GM19397 (cell line): ENCODE data around the gene MBD5.

Source experiments
- ATAC-seq: cut with Tn5 transposase; IDR thresholded peaks from one replicate; pipeline ENCODE4 v1.9.1; 2021; ENCODE audit warnings: mild to moderate bottlenecking, moderate library complexity; ENCODE audit not compliant: unreplicated experiment

MBD5 gene

DNA sequence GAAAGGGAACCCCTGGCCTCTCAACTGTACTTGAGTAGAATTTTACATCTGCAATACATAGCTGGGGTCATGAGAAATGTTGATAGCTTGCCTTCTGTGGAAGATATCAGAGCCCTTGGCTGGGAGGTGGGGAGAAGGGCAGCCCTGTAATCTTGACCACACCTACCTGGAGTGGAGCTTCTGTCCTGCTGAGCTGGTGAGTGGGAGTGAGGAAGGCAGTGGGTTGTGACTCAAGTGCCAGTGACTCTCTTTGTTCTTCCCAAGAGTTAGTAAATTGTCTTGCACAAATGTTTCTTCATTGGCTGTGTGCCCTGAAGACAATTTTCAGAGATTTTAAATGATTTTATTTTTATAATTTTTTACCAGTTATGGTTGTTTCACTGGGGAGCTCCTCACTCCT lies 277.3 kb downstream of the MBD5 start:
- ATAC-seq: no peak

DNA sequence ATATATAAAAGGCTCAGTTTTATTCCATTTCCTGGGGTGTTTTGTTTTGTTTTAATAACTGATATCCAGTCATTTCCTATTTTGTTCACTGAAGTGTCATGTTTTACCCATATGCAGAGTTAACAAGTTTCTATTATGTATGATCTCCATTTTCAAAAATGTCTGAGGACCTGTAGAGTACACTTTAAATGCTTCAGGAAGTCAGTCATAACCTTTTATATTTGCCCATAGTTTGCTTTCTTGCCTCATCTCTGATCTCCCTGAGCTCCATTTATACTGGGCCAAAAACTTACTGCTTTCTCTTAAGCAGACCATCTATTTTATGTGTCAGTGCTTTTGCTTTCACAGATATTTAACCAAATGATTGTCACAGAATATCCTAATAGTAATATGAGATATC lies 278.7 kb downstream of the MBD5 start:
- ATAC-seq: no peak

DNA sequence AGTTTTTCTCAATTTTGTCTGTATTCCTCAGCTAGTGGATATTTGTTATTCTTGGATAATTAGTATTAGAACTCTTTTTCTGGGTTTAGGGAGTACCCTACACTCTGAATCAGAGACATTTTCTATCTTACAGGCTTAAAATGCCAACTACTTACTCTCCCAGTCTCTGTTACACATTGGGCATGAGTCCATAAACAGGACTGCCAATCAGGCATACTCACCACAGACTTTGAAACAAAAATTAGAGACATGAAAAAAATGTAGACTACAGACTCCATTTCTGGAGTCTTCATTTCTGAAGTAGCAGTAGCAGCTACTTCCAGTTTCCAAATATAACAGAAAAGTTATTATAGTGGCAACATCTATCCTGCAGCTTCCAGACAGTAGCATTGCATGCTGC lies 279.7 kb downstream of the MBD5 start:
- no peak for ATAC-seq

DNA sequence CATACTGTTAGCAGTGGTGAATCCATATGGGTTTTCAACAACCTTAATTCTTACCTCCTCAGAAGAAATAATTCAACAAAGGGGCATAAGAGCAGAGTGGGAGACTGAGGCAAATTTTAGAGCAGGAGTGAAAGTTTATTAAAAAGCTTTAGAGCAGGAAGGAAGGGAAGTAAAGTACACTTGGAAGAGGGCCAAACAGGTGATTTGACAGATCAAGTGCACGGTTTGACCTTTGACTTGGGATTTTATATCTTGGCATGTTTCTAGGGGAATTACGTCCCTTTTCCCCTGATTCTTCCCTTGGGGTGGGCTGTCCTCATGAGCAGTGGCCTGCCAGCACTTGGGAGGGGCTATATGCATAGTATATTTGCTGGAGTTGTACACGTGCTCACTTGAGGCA lies 280.5 kb downstream of the MBD5 start:
- no peak for ATAC-seq

DNA sequence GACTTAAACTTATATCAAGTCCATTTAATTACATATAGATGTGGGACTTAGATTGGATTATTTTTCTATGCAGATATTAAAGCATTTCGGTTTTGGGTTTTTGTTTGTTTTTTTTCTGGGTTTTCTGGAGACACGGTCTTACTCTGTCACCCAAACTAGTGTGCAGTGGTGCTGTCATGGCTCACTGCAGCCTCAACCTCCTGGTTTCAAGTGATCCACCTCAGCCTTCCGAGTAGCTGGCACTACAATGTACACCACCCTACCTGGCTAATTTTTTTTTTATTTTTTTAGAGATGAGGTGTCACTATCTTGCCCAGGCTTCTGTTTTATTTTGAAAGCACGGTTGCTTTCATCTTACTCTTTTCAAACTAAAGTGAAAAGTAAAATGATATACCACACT lies 281.6 kb downstream of the MBD5 start:
- ATAC-seq: no peak

DNA sequence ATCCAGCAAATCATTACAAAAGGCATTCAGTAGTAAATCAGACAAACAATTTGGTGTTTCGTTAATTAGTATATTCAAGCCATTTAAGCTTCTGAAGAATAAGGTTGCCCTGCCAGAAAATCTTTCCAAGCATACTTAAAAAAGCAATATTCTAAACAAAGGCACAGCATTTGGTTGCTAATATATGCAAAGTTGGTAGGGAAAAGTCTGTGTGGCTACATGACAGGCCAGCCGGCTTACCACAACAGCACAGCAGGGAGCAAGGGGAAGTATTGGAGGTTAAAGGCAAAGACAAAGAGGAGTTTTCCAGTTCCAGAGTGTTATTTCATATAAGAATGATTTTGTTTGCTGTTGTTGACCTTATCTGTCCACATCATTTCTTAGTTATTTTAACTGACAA lies 282.3 kb downstream of the MBD5 start:
- no peak for ATAC-seq

DNA sequence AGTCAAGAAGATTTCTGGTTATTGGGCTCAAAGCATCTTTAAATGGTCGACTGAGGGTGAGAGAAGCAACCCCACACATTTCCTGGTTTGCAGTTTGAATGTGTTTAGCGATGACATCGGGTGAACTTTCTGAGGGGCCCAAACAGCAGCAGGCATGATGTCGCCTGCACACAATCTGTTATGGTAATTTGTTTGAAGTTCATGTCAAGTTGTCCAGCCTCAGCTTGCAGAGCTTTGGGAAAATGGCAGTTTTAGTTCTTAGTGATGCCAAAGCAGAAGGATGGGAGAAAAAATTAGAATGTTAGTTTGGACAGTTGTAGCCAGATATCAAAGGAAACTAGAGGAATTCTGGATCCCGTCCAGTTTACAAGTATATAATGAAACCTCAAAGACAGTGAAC lies 284.6 kb downstream of the MBD5 start:
- no peak for ATAC-seq

DNA sequence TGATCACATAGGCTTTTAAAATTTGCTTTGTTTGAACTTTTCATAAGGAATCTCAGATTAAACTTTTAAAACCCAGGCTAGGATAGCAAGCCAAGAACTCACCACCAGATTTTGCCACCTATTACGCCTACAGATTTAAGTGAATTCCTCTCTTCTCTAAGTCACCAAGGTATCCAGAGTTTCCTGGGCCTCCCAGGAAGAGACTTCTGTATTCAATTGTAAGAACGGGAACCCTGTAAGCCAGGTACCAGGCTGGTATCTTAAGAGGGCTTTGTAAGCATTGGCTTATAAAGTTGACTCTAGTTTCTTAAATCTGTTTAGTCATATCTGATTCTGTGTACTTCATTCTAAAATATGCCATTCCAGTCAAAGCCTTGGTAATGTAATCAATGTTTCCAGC lies 285.1 kb downstream of the MBD5 start:
- no peak for ATAC-seq

DNA sequence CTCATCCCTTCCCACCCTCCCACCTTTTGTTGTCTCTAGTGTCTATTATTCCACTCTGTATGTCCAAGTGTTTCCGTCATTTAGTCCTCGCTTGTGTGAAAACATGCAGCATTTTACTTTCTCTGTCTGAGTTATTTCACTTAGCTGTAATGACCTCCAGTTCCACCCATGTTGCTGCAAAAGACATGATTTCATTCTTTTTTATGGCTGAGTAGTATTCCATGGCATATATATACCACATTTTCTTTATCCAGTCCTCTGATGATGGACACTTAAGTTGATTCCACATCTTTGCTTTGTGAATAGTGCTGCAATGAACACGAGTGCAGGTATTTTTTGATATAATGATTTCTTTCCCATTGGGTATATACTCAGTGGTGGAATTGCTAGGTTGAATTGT lies 296.7 kb downstream of the MBD5 start:
- ATAC-seq: no peak

DNA sequence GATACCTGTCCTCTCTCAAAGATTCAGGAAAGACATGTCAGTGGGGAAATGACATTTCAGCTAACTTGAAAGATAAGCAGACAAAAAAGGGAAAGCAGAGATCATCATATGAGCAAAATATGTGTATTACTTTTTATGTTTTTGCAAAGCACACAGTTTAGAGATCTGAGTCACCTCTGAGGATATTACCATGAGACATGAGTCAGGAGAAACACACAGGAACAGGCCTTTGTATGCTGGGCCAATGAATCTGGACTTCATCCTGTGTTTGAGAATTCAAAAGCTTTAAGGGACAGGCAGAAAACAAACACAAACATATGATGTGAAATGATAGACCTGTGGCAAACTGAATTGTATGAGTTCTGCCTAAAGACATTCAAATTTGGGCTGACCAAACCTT lies 317.6 kb downstream of the MBD5 start:
- no peak for ATAC-seq

DNA sequence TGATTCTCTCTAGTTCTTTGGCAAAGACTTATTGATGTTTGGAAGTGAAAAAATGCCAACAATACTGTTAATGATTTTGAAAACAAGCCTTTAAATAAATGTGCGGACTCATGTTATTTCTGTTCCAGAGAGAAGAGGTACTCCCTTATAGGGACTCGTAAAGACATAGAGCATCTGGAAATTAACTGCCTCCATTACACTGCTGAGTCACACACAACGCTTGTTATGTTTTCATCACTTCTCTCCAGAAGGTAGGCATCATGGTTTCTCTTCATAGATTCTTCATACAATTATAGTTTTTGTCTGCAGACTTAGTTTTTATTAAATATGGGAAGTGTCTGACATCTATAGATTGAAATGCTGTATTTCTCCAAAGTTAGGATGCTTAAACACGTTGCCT lies 321.2 kb downstream of the MBD5 start:
- ATAC-seq: no peak

DNA sequence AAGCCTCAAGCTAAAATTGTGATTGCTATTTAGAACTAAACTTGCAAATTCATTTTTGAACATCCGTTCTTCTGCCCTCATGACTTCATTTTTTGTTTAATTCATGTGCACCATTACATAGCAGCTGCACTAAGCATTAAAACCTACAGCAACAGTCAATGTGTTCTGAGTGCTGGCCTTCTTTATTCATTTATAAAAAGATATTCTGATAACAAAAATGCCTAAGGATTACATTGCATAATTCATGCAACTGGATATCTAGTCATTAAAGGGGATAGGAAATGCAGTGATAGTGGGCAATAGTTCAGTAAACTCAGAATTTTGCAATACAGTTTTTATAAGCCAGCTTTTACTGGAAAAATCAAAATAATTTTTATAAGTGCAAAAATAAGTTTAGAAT lies 329.3 kb downstream of the MBD5 start:
- no peak for ATAC-seq

DNA sequence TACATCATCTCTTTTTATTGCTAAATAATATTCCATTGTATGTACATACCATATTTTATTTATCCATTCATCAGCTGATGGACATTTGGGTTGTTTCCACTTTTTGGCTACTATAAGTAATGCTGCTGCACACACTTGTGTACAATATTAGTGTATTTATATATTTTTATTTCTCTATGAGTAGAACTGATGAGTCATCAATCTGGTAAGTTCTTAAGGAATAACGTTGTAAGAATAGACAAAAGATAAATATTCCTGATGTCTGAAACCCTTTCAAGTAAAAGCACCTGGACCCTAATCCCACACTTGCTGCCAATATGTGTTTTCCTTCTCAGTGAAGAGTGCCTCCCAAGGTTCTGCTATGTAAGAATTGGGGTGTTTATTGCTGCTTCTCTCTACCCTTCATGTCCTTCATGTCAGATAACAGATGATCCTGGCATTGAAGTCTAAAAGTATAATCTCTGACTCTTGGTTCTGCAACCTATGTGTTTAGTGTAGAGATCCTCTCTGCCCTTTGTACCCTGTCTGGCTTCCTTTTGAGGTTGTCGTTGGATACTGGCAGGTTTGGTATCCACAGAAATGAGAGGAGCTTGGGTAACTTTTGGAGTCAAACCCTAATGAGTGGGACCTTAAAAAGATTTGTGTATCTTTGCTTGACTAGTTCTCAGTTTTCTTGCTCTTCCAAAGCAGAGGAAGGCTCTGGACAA lies 330.7 kb downstream of the MBD5 start:
- no peak for ATAC-seq

DNA sequence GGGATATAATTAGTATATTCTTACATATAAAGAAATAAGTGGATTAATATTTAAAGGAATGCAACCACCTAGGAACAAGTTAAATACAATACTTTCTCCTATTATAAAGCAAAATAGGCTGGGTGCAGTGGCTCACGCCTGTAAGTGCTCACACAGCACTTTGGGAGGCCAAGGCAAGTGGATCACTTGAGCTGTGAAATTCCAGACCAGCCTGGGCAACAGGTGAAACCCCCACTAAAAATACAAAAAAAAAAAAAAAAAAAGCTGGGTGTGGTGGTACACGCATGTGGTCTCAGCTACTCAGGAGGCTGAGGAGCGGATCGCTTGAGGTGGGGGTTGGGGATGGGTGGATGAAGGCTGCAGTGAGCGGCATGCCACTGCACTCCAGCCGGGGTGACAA lies 337.5 kb downstream of the MBD5 start:
- no peak for ATAC-seq

DNA sequence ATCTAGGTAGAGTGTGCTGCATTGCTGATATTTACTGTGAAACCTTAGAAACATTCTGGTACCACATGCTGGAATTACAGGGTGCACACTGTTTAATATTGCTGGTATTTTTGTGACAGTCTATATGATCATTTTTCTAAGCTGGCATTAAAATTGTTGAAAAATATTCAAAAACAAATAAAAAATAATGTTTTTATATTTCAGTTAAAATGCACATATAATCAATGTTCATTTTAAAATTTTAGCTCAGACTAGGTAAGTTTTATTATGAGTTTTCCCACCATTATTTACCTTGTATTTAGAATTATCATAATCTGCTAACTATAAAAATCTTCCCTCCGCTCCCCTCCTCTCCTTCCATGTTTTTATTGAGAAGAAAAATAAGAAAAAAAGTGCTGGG lies 339.8 kb downstream of the MBD5 start:
- ATAC-seq: no peak

DNA sequence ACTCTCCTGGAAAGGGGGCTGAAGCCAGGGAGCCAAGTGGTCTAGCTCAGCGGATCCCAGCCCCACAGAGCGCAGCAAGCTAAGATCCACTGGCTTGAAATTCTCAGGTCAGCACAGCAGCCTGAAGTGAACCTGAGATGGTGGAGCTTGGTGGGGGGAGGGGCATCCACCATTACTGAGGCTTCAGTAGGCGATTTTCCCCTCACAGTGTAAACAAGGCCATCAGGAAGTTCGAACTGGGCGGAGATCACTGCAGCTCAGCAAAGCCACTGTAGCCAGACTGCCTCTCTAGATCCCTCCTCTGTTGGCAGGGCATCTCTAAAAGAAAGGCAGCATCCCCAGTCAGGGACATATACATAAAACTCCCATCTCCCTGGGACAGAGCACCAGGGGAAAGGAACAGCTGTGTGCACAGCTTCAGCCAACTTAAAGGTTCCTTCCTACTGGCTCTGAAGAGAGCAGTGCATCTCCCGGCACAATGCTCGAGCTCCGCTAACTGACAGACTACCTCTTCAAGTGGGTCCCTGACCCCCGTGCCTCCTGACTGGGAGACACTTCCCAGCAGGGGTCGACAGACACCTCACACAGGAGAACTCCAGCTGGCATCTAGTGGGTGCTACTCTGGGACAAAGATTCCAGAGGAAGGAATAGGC lies 341.4 kb downstream of the MBD5 start:
- no peak for ATAC-seq

DNA sequence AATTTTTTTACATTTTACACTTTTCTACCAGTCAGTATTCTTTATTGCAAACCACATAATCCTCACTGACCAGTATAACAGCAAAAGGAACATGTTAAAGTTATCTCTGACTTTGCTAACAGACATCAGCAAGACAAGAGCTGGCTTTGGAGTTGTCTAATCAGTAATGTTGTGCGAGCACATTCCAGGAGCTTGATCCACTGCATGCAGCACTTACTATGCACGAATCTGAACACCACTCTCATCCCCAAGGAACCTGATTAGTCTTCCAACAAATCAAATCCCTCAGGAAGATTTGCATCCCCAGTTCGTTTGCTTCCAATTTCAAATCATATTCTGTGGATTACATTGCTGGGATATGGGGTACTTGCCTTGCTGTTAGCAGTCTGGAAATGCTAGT lies 354.3 kb downstream of the MBD5 start:
- no peak for ATAC-seq

DNA sequence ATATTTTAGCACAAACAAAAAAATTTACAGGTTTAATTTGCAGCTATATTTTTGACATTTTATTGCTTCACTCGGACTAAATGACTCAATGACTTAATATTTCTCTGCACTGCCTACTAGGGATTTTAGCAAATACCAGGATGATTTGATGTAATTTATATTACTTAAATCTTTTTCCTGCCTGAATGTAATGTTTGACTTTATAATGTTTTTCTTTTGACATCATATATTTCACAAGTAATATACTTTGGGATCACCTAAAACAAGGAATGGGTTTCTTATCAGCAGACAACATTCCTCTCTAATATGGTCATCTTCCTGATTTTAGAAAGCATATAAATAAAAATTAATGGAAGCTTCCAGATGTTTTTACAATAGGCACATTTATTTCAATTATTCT lies 370.4 kb downstream of the MBD5 start:
- no peak for ATAC-seq

DNA sequence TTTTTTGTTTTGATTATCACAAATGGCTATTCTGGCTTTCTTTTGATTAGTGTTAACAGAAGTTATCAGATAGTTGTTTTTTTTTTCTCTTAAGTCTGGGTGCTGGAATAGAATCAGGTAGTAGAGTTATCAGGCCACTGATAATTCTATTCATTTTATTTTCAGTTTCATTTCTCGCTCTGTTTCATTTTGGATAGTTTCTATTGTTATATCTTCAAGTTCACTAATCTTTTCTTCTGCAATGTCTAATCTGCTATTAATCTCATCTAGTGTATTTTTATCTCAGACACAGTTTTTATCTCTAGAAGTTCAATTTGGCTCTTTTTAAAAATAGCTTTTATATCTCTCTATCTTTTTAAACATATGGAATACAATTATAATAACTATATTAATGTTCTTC lies 381.9 kb downstream of the MBD5 start:
- no peak for ATAC-seq

DNA sequence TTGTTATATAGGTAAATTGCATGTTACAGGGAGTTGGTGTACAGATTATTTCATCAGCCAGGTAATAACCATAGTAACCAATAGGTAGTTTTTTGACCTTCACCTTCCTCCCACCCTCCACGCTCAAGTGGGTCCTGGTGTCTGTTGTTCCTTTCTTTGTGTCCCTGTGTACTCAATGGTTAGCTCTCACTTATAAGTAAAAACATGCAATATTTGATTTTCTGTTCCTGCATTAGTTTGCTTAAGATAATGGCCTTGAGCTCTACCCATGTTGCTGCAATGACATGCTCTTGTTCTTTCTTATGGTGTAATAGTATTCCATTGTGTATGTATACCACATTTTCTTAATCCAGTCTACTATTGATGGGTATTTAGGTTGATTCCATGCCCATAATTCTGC lies 390.0 kb downstream of the MBD5 start:
- ATAC-seq: no peak

DNA sequence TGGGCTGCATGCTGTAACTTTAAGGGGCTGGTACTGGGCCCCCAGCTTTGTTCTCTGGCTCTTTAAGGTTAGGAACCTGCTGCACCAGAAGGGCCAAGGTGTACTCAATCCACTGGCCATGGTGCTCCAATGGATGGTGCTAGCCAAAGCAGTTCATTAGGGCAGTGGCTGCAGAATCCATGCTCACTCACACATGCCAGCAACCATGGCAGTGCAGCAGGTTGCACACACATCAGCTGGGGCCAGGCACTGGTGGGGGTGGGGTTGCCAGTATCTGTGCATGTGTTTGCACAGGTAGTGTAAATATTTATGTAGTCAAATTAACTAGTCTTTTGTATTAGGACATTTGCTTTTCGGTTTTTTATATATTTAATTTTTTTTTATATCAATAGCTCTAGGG lies 395.4 kb downstream of the MBD5 start:
- no peak for ATAC-seq

DNA sequence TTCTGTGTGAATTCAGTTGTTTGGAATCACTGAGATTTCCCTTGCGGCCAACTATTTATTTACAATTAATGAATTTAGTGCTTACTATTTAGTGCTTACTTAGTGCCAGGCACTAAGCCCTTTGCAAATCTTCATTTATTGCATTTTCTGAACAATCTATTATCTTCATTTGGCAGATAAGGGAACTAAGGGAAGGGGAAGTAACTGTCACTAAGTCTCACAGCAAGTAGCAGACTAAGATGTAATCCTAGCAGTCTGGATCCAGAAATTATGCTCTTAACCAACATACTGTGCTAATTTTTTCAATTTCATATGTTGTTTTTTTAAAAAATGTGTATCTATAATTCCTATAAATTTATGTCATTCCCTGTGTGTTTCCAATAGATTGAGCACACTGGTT lies 409.2 kb downstream of the MBD5 start:
- ATAC-seq: no peak

DNA sequence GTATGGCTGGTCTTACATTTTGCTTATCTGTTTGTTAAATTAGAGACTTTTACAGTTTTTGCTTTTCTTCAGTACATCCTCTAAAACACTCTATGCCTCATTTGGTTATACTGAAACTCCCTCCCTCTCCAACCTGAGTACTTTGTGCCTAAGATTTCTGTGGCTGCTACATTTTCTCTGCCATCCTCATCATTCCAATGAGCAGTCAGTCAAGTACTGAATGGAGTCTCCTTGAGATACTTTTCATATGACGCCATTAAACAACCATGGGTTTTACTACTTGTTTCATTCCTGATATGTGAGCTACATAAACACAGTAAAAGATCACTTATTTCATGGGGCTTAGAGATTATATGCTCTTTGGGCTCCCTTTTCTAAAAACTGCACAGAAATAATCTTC lies 427.0 kb downstream of the MBD5 start:
- ATAC-seq: no peak
